GM12878 (cell line): ENCODE measurements around the gene GANAB. TPM values are rescaled to one million over a fixed set of nuclear protein-coding genes. Genes with fewer than 3 reads are reported as not detected.
A peak's percentile ranks its signal among the peaks of the same experiment; 100 is the strongest.

Source experiments
- BACH1 ChIP-seq: fragments of 450-650 bp; IDR thresholded peaks from 2 replicates; pipeline ENCODE4 v1.6.1; 2017; ENCODE audit warnings: mild to moderate bottlenecking, borderline replicate concordance
- CBX5 ChIP-seq: sonication (generic); IDR thresholded peaks from 2 replicates; pipeline ENCODE4 v1.6.1; 2016; ENCODE audit warnings: low read depth, moderate library complexity, mild to moderate bottlenecking, inconsistent platforms
- CHD4 ChIP-seq: fragments of 200-600 bp; sonication (generic); IDR thresholded peaks from 2 replicates; pipeline ENCODE4 v1.6.1; 2016; ENCODE audit warnings: mild to moderate bottlenecking
- CREB1 ChIP-seq: IDR thresholded peaks from 2 replicates; pipeline ENCODE4 v1.6.1; 2012; ENCODE audit warnings: low read depth, mild to moderate bottlenecking, inconsistent platforms
- EED ChIP-seq: sonication (generic); IDR thresholded peaks from 2 replicates; pipeline ENCODE4 v1.6.1; 2016; ENCODE audit warnings: antibody characterized with exemption, low read depth
- EGR1 ChIP-seq, 2 experiments: IDR thresholded peaks; 1 replicate in 1 of 2; 2 replicates in 1 of 2; pipeline ENCODE4 v1.6.1; 2011 to 2012; ENCODE audit warnings: low read depth in 2 of 2, low read length in 2 of 2, borderline replicate concordance in 1 of 2, mild to moderate bottlenecking in 1 of 2, moderate library complexity in 1 of 2
- GABPA ChIP-seq: IDR thresholded peaks from 2 replicates; pipeline ENCODE4 v1.6.1; 2014; ENCODE audit warnings: antibody characterized with exemption, low read depth, mild to moderate bottlenecking, inconsistent platforms
- JUNB ChIP-seq: IDR thresholded peaks from 2 replicates; pipeline ENCODE4 v1.6.1; 2016; ENCODE audit warnings: antibody characterized with exemption, mild to moderate bottlenecking
- MYC ChIP-seq: IDR thresholded peaks from 2 replicates; pipeline ENCODE4 v1.6.1; 2011; ENCODE audit warnings: mild to moderate bottlenecking, low read length, moderate library complexity, inconsistent platforms; ENCODE audit not compliant: insufficient read depth, insufficient replicate concordance, insufficient read length, severe bottlenecking
- NR2C2 ChIP-seq: IDR thresholded peaks from 2 replicates; pipeline ENCODE4 v1.6.1; 2011; ENCODE audit warnings: borderline replicate concordance, low read depth; ENCODE audit not compliant: control insufficient read depth, insufficient read length
- POLR2AphosphoS5 ChIP-seq: IDR thresholded peaks from 2 replicates; pipeline ENCODE4 v1.6.1; 2011; ENCODE audit warnings: mild to moderate bottlenecking, low read length, inconsistent platforms
- RBBP5 ChIP-seq: fragments of 200-600 bp; sonication (generic); conservative IDR thresholded peaks from 2 replicates; pipeline ENCODE4 v1.6.1; 2016
- RELA ChIP-seq: fragments of 450-650 bp; IDR thresholded peaks from 2 replicates; pipeline ENCODE4 v1.8.0; 2014; ENCODE audit warnings: borderline replicate concordance; ENCODE audit not compliant: partially characterized antibody
- RFX5 ChIP-seq: IDR thresholded peaks from 2 replicates; pipeline ENCODE4 v1.6.1; 2011; ENCODE audit warnings: low read depth, low read length, improper control_type of control experiment
- SMARCA5 ChIP-seq: fragments of 450-650 bp; IDR thresholded peaks from 2 replicates; pipeline ENCODE4 v1.6.1; 2017; ENCODE audit warnings: mild to moderate bottlenecking
- polyA plus RNA-seq, 11 experiments: library from polyadenylated mRNA; depleted of rRNA in 4 of 11; unstranded in 6 of 11; stranded (reverse) in 5 of 11; fragments of >200 nt; fragmentation: Nextera tagmentation in 4 of 11; fragmentation: Illumina TruSeq in 1 of 11; extraction: Ambion mirVana in 4 of 11; extraction: Trizol in 1 of 11; gene quantifications; 1 replicate in 1 of 11; 2 replicates in 10 of 11; pipeline versions ENCODE4 v1.2.1 to v1.2.3, GENCODE V29; 2011 to 2016; ENCODE audit warnings: inconsistent platforms in 2 of 11, missing spikeins in 2 of 11, low read depth in 1 of 11
- total RNA-seq, 4 experiments: library from RNA; depleted of rRNA in 3 of 4; stranded (reverse); fragments of >200 nt in 3 of 4; fragmentation: Illumina TruSeq in 1 of 4; extraction: Trizol in 1 of 4; gene quantifications; 2 replicates each; pipeline versions ENCODE4 v1.2.1 to v1.2.3, GENCODE V29; 2013 to 2021
- TF ChIP-seq, protein P1 (sequence below): fragments of 450-650 bp; conservative IDR thresholded peaks from 2 replicates; pipeline ENCODE4 v1.6.1; 2017; ENCODE audit warnings: mild to moderate bottlenecking, moderate library complexity
- TF ChIP-seq, protein P2 (sequence below): IDR thresholded peaks from 2 replicates; pipeline ENCODE4 v1.6.1; 2011; ENCODE audit warnings: borderline replicate concordance, low read depth, mild to moderate bottlenecking, moderate library complexity, low read length; ENCODE audit not compliant: insufficient read depth, poor library complexity, severe bottlenecking

Gene GANAB
- total and polyA plus RNA-seq, 10 of the 15 experiments (the other 5 are each of a cell fraction or from before 2014, with no cell fraction given), result 4.5 to 175 (median 102) TPM

- TF ChIP-seq, protein P1, sequence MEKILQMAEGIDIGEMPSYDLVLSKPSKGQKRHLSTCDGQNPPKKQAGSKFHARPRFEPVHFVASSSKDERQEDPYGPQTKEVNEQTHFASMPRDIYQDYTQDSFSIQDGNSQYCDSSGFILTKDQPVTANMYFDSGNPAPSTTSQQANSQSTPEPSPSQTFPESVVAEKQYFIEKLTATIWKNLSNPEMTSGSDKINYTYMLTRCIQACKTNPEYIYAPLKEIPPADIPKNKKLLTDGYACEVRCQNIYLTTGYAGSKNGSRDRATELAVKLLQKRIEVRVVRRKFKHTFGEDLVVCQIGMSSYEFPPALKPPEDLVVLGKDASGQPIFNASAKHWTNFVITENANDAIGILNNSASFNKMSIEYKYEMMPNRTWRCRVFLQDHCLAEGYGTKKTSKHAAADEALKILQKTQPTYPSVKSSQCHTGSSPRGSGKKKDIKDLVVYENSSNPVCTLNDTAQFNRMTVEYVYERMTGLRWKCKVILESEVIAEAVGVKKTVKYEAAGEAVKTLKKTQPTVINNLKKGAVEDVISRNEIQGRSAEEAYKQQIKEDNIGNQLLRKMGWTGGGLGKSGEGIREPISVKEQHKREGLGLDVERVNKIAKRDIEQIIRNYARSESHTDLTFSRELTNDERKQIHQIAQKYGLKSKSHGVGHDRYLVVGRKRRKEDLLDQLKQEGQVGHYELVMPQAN, result peak; percentile 83
- TF ChIP-seq RFX5 (no peak), BACH1 (peak; percentile 53; the same call in 1 of the 2 replicates), EED (0 out of 2 replicates have a peak, but pooled peaks have one; percentile 12), POLR2AphosphoS5 (0 out of 2 replicates have a peak, but pooled peaks have one; percentile 31), JUNB (no peak), CREB1 (no peak), EGR1 (IDR thresholded peaks at IDR 0.05; ENCODE audit: borderline replicate concordance in 1 of 2, low read depth in 2 of 2, low read length in 2 of 2) (peak in 1 of 2 experiments; percentile 86; a peak in 2 of 3 replicates), RBBP5 (no peak), SMARCA5 (peak; percentile 88), RELA (no peak), MYC (peak; percentile 62), NR2C2 (no peak), CHD4 (no peak), CBX5 (0 out of 2 replicates have a peak, but pooled peaks have one; percentile 24), GABPA (no peak)
- TF ChIP-seq, protein P2, sequence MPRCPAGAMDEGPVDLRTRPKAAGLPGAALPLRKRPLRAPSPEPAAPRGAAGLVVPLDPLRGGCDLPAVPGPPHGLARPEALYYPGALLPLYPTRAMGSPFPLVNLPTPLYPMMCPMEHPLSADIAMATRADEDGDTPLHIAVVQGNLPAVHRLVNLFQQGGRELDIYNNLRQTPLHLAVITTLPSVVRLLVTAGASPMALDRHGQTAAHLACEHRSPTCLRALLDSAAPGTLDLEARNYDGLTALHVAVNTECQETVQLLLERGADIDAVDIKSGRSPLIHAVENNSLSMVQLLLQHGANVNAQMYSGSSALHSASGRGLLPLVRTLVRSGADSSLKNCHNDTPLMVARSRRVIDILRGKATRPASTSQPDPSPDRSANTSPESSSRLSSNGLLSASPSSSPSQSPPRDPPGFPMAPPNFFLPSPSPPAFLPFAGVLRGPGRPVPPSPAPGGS, result peak; percentile 18
Measured at GRCh38 chr11:62601372-62602140, 44.9 kb downstream of the GANAB start, which contains the start of gene MTA2 (continued).
